GM12874 (cell line): ENCODE measurements around the gene RIPOR2.

Experiments
- CTCF ChIP-seq: IDR thresholded peaks from 2 replicates; pipeline ENCODE4 v1.5.1; 2011; ENCODE audit warnings: low read depth, mild to moderate bottlenecking, control low read depth, low read length, moderate library complexity; ENCODE audit not compliant: insufficient read depth

The RIPOR2 gene

GRCh38 chr6:24861934-24862333 lies 73.8 kb downstream of the RIPOR2 start:
- no peak for TF ChIP-seq CTCF

- TF ChIP-seq CTCF: no peak
Observed at GRCh38 chr6:24859608-24860200, 76.1 kb downstream of the RIPOR2 start.

- no peak for TF ChIP-seq CTCF
Observed at GRCh38 chr6:24859132-24859531, 76.6 kb downstream of the RIPOR2 start.

GRCh38 chr6:24858177-24858653 lies 77.5 kb downstream of the RIPOR2 start:
- TF ChIP-seq CTCF: no peak

- TF ChIP-seq CTCF: no peak
Observed at GRCh38 chr6:24856901-24857670, 78.7 kb downstream of the RIPOR2 start.

- no peak for TF ChIP-seq CTCF
Observed at GRCh38 chr6:24856246-24856599, 79.5 kb downstream of the RIPOR2 start.

- peak; percentile 74 for TF ChIP-seq CTCF
Observed at GRCh38 chr6:24855395-24856245, 80.1 kb downstream of the RIPOR2 start.
